ENCODE results near the gene HSD17B1.
"Not testable (repeated sequence)": the region's sequence is repeated elsewhere in the genome, so short reads cannot be mapped to it uniquely, and the experiment has no call there.

Gene HSD17B1

GRCh38 chr17:42522798-42523278, 29.9 kb upstream of the HSD17B1 start:
- no peak for FAIRE-seq
- DNase-seq (ENCODE audit: extremely low spot score, insufficient read length, low read depth) = no peak

- DNase-seq (ENCODE audit: extremely low spot score, insufficient read length, low read depth) = no peak
- no peak for FAIRE-seq
Measured at GRCh38 chr17:42525221-42525620, 27.5 kb upstream of the HSD17B1 start.

DNA sequence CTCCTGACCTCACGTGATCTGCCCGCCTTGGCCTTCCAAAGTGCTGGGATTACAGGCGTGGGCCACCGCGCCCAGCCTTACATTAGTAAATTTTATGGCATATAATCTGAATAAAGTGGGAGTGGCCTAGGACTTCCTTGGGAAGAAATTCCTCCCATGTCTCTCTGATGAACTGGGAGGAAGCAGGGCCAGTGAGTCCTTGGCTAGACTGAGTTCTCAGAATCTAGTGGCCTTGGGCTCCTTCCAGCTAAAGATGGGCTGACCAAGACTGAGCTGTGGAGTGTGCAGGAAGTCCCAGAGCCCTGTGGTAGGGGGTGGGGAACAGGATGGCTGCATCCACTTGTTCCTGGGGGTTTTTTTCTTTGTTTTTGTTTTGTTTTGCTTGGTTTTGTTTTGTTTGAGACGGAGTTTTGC, 26.7 kb upstream of the HSD17B1 start:
- FAIRE-seq (no peak), DNase-seq (ENCODE audit: extremely low spot score, insufficient read length, low read depth) (no peak)

- DNase-seq (ENCODE audit: extremely low spot score, insufficient read length, low read depth) (no peak), FAIRE-seq (no peak)
Measured at GRCh38 chr17:42527932-42528331, 24.8 kb upstream of the HSD17B1 start.

DNA sequence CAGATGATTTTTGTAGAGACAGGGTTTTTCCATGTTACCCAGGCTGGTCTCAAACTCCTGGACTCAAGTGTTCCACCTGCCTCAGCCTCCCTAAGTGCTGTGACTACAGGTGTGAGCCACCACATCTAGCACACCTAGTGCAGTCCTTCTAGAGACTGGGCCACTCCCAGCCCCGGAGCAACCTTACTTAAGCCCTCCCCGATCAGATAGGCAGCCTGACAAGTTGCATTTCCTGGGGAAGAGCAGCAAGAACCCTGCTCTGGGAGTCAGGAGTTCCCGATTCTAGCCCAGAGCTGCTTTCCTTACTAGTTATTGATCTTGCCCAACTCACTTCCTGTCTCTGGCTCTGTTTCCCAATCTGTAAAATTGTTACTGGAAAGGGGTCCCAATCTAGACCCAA, 23.7 kb upstream of the HSD17B1 start:
- no peak for FAIRE-seq

DNA sequence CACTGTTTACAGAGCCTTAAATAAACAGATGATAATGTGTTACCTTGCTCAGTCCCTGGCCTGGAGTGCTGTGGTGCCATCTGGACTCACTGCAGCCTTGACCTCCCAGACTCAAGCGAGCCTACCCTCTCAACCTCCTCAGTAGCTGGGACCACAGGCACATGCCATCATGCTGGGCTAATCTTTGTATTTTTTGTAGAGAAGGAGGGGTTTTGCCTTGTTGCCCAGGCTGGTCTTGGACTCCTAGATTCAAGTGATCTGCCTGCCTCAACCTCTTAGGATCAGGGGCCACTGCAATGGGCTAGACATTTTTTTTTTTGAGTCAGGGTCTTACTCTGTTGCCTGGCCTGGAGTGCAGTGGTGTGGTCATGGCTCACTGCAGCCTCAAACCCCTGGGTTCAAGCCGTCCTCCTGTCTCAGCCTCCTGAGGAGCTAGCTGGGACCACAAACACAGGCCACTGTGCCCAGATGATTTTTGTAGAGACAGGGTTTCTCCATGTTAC, 21.7 kb upstream of the HSD17B1 start:
- no peak for DNase-seq (ENCODE audit: extremely low spot score, insufficient read length, low read depth)
- no peak for FAIRE-seq

More for the DNA sequence above, 23.7 kb upstream of the HSD17B1 start:
- DNase-seq (ENCODE audit: extremely low spot score, insufficient read length, low read depth) = no peak

GRCh38 chr17:42531455-42532354, 21.0 kb upstream of the HSD17B1 start:
- FAIRE-seq = peak; percentile 38

DNA sequence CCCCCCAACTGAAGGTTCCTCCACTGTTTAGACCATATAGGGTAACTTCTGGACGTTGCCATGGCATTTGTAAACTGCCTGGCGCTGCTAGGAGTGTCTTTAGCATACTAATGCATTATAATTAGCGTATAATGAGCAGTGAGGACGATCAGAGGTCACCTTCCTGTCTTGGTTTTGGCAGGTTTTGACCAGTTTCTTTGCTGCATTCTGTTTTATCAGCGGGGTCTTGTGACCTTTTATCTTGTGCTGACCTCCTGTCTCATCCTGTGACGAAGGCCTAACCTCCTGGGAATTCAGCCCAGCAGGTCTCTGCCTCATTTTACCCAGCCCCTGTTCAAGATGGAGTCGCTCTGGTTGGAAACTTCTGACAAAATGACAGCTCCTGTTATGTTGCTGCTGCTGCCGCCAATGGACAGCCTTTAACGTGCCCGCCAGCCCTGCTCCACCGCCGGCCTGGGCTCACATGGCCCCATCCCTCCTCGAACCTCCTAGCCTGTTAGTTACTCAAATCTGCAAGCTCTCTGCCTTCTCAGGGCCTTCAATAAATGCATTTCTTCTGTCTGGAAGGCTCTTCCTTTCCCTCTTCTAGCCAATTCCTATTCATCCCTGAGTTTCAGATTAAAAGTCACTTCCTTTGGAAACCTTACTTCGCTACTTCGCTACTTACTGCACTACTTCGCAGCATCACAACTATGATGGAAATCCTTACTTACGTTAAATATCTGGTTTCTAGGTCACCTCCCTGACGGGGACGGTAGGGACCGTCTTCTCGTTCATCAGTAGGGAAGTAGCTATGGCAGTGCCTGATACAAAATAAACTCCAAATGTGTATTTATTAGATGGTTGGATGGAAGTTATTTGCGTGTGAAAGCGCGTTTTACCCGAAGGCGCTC, 17.3 kb upstream of the HSD17B1 start:
- no peak for FAIRE-seq
- no peak for DNase-seq (ENCODE audit: extremely low spot score, insufficient read length, low read depth)

More at GRCh38 chr17:42531455-42532354, 21.0 kb upstream of the HSD17B1 start:
- no peak for DNase-seq (ENCODE audit: extremely low spot score, insufficient read length, low read depth)

- FAIRE-seq = peak; percentile 84
- peak; percentile 99 for DNase-seq (ENCODE audit: extremely low spot score, insufficient read length, low read depth)
Measured at GRCh38 chr17:42536048-42536371, 16.7 kb upstream of the HSD17B1 start, which contains the start of gene NAGLU. Gene NAGLU (plus strand): TSS chr17:42536241. CDS start chr17:42536273, 32 bp downstream.

DNA sequence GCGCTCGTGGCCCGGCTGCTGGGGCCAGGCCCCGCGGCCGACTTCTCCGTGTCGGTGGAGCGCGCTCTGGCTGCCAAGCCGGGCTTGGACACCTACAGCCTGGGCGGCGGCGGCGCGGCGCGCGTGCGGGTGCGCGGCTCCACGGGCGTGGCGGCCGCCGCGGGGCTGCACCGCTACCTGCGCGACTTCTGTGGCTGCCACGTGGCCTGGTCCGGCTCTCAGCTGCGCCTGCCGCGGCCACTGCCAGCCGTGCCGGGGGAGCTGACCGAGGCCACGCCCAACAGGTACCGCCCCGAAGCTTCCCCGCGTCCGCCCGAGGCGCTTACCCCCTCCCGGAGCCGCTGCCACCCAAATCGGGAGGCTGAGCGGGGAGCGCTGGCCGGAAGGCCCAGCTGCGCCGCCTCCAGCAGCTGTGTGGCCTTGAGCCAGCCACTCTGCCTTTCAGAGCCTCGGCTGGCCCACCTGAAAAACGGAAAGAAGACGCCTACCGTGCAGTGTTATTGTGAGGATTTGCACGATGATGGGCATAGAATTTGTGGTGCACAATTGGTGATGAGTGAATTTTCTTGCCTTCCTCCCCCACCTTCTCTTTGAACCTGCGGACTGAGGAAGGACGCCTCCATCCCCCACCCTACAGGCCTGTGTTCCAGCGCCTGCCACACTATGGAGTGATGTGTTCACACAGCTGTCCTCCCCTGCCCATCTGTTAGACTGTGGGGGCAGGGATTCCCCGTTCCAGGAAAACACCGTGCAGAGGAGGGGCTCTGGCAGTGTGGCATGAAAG, 16.2 kb upstream of the HSD17B1 start:
- DNase-seq (ENCODE audit: extremely low spot score, insufficient read length, low read depth) = peak; percentile 83
- peak; percentile 52 for FAIRE-seq

DNA sequence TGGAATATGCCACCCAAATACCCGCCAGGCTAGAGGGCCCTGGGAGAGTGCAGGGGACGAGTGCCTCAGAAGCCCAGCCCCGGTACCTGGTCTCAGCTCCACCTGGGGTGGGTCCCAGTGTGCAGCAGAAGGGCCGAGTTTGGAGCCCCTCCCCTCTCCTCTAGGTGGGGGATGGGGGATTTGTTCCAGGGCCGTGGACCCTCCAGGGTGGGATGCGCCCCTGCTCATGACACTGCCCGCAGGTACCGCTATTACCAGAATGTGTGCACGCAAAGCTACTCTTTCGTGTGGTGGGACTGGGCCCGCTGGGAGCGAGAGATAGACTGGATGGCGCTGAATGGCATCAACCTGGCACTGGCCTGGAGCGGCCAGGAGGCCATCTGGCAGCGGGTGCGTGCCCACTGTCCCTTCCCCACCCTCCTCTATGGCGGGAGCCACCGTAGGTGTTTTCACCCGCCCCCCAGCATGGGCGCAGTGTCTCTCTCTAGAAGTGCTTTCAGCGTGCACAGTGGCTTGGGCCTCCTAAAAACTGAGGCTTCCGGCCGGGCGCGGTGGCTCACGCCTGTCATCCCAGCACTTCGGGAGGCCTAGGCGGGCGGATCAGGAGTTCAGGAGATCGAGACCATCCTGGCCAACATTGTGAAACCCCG, 15.4 kb upstream of the HSD17B1 start:
- DNase-seq (ENCODE audit: extremely low spot score, insufficient read length, low read depth) (no peak), FAIRE-seq (no peak)

DNA sequence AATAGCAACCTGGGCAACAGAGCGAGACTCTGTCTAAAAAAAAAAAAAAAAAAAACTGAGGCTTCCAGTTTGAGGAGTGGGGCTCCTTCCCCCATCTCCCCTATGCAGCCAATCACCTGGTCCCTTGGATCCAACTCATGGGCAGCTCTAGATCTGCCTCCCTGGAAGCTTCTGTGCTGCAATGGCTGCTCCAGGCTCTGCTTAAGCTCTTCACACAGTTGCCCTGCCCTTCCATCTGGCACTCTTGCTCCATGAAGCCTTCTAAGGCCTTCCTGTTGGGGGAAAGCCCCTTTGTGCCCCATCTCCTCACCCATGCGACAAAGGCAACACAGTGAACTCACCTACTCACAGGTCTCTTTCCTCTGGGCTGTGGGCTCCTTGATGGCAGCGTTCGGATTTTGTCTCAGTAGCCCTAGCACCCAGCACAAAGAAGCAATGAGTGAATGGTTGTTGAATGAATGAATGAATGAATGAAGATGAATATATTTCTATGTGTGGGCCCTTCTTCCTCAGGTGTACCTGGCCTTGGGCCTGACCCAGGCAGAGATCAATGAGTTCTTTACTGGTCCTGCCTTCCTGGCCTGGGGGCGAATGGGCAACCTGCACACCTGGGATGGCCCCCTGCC, 14.8 kb upstream of the HSD17B1 start:
- no peak for FAIRE-seq
- DNase-seq (ENCODE audit: extremely low spot score, insufficient read length, low read depth) = no peak

GRCh38 chr17:42538482-42538881, 14.2 kb upstream of the HSD17B1 start:
- no peak for FAIRE-seq
- DNase-seq (ENCODE audit: extremely low spot score, insufficient read length, low read depth) = no peak

DNA sequence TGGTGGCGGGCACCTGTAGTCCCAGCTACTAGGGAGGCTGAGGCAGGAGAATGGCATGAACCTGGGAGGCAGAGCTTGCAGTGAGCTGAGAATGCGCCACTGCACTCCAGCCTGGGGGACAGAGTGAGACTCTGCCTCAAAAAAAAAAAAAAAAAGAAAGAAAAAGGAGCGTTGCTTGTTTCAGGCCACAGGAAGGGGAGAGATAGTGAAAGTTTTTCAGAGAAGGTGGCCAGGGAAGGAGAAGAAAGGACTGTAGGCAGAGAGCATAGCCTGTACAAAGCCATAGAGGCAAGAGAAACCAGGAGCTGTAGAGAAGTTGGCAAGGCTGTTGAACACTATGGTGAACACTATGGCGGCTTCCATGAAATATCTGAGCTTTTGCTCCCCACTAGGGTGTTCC, 12.2 kb upstream of the HSD17B1 start:
- FAIRE-seq; DNase-seq (ENCODE audit: extremely low spot score, insufficient read length, low read depth): not testable (repeated sequence)

- no peak for DNase-seq (ENCODE audit: extremely low spot score, insufficient read length, low read depth)
Measured at GRCh38 chr17:42541041-42541833, 11.5 kb upstream of the HSD17B1 start.

DNA sequence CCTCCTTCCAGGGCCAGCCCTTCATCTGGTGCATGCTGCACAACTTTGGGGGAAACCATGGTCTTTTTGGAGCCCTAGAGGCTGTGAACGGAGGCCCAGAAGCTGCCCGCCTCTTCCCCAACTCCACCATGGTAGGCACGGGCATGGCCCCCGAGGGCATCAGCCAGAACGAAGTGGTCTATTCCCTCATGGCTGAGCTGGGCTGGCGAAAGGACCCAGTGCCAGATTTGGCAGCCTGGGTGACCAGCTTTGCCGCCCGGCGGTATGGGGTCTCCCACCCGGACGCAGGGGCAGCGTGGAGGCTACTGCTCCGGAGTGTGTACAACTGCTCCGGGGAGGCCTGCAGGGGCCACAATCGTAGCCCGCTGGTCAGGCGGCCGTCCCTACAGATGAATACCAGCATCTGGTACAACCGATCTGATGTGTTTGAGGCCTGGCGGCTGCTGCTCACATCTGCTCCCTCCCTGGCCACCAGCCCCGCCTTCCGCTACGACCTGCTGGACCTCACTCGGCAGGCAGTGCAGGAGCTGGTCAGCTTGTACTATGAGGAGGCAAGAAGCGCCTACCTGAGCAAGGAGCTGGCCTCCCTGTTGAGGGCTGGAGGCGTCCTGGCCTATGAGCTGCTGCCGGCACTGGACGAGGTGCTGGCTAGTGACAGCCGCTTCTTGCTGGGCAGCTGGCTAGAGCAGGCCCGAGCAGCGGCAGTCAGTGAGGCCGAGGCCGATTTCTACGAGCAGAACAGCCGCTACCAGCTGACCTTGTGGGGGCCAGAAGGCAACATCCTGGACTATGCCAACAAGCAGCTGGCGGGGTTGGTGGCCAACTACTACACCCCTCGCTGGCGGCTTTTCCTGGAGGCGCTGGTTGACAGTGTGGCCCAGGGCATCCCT, 9.3 kb upstream of the HSD17B1 start:
- no peak for DNase-seq (ENCODE audit: extremely low spot score, insufficient read length, low read depth)
- FAIRE-seq = no peak

More at GRCh38 chr17:42541041-42541833, 11.5 kb upstream of the HSD17B1 start:
- FAIRE-seq = no peak

DNA sequence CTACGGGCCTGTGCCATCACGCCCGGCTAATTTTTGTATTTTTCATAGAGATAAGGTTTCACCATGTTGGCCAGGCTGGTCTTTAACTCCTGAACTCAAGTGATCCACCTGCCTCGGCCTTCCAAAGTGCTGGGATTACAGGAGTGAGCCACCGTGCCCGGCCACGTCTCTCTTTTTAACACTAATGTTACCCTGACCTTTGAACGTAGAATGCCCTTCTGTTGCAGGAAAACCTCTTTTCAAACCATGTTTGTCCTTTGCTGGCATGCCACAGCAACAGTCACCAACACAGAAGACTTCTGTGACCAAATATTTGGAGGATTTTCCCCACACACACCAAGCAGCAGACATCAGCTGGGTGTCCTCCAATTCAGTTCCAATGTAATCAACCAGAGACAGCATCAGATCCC, 7.8 kb upstream of the HSD17B1 start:
- no peak for DNase-seq (ENCODE audit: extremely low spot score, insufficient read length, low read depth)
- FAIRE-seq = no peak

Data from GM18507 (cell line).